ENCODE data around the gene TUNAR. TPM values are rescaled to one million over a fixed set of nuclear protein-coding genes. Genes with fewer than 3 reads are reported as not detected.

TUNAR gene
- total and polyA plus RNA-seq, 4 donors = 0.01 to 0.09 TPM; not detected in 2

DNA sequence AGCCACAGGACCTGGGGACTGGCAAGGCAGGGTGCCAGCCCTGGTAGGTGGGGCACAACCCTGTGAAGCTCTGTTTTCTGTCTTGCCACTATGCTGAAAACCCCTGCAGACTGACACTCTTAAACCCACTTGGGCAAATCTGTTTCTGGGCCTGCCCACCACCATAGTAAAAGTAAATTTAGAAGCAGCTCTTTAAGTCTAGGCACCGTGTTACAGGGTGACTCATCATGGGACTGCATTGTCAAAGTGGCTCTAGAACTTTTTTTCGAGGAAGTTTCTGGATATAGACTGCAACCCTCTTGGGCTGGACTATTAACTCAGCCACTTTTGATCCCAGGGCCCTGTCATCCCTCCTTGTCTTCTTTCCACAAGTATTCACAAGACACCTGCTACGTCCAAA is 7.7 kb downstream of the TUNAR start:
- WGBS, 2 donors = 72 to 73% methylated on average over 3 of the region's 3 CpGs
- no peak for ATAC-seq (ENCODE audit: insufficient read depth, low FRiP score)
- TF ChIP-seq CTCF (IDR thresholded peaks at IDR 0.05; ENCODE audit: control extremely low read depth, extremely low read depth) = no peak
- no peak for DNase-seq
- H3K4me1 ChIP-seq (ENCODE audit: control insufficient read depth in 5 of 5, insufficient read depth in 5 of 5, low read length in 5 of 5) = no peaks in the 10 kb centered on the region
- H3K4me3 ChIP-seq = no peak overlapping the region
- peaks cover 0 to 18% (median 9%) of the 10 kb centered on the region in 3 donors for H3K27me3 ChIP-seq (ENCODE audit: control insufficient read depth in 3 of 3, insufficient read depth in 3 of 3, low read length in 2 of 3)
- H3K9ac ChIP-seq (ENCODE audit: insufficient read depth in 1 of 2, low read length in 2 of 2) = no peak overlapping the region
- H3K27ac ChIP-seq (ENCODE audit: low read depth in 1 of 2, low read length in 1 of 2) = no peak overlapping the region
- H3K9me3 ChIP-seq (ENCODE audit: control insufficient read depth in 4 of 4, insufficient read depth in 3 of 4, low read length in 3 of 4) = peaks cover 0 to 2% (median 0%) of the 10 kb centered on the region in 4 donors
- no peaks in the 10 kb centered on the region for H3K36me3 ChIP-seq (ENCODE audit: control insufficient read depth in 4 of 4, insufficient read depth in 4 of 4, low read length in 4 of 4)

DNA sequence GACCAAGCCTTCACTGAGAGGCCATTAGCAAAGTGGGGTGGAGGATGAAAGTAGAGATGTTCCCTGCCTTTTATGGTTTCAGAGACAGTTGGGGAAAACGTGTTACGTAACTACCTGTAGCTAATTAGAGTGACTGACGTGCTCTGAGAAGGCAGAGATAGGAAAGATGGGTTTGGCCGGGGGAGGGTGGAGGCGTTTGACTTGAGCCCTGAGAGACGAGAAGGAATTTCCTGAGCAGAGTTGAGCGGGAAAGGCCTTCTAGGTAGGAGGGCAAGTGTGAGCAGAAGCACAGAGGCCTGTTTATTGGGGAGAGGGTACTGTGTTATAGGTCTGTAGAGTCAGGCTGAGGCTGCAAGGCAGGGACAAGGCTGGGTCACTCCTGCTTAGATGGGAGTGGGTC is 8.6 kb downstream of the TUNAR start:
- no peak for ATAC-seq (ENCODE audit: insufficient read depth, low FRiP score)
- no peak overlapping the region for H3K9ac ChIP-seq (ENCODE audit: insufficient read depth in 1 of 2, low read length in 2 of 2)
- H3K4me1 ChIP-seq (ENCODE audit: control insufficient read depth in 5 of 5, insufficient read depth in 5 of 5, low read length in 5 of 5) = no peaks in the 10 kb centered on the region
- DNase-seq = no peak
- H3K4me3 ChIP-seq = no peak overlapping the region
- H3K36me3 ChIP-seq (ENCODE audit: control insufficient read depth in 4 of 4, insufficient read depth in 4 of 4, low read length in 4 of 4) = no peaks in the 10 kb centered on the region
- H3K9me3 ChIP-seq (ENCODE audit: control insufficient read depth in 4 of 4, insufficient read depth in 3 of 4, low read length in 3 of 4) = no peaks in the 10 kb centered on the region
- peaks cover 0 to 11% (median 5%) of the 10 kb centered on the region in 3 donors for H3K27me3 ChIP-seq (ENCODE audit: control insufficient read depth in 3 of 3, insufficient read depth in 3 of 3, low read length in 2 of 3)
- WGBS, 2 donors = 49 to 51% methylated on average over 7 of the region's 7 CpGs
- no peak for TF ChIP-seq CTCF (IDR thresholded peaks at IDR 0.05; ENCODE audit: control extremely low read depth, extremely low read depth)
- H3K27ac ChIP-seq (ENCODE audit: low read depth in 1 of 2, low read length in 1 of 2) = no peak overlapping the region

DNA sequence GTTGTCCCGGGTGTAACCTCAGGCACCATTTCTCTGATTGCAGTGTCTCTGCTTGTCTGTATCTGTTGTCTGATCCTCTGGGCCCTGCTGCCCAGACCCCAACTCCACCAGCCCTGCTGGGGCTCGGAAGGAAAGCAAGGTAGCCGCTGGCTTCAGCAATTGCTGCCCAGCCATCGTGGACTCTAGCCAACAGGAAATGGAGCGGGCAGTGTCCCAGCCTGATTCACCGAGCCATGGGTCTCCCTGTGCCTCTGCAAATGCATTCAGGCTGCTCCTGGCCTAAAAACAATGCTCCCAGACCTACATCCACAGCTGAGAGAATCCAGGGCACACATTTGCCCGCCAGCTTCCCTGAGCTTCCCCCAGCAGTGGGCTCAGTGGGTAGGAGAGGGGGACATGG is 9.2 kb downstream of the TUNAR start:
- no peak overlapping the region for H3K9ac ChIP-seq (ENCODE audit: insufficient read depth in 1 of 2, low read length in 2 of 2)
- WGBS, 2 donors = 53 to 65% methylated on average over 7 of the region's 7 CpGs
- no peaks in the 10 kb centered on the region for H3K9me3 ChIP-seq (ENCODE audit: control insufficient read depth in 4 of 4, insufficient read depth in 3 of 4, low read length in 3 of 4)
- H3K4me3 ChIP-seq = no peak overlapping the region
- no peak overlapping the region for H3K27ac ChIP-seq (ENCODE audit: low read depth in 1 of 2, low read length in 1 of 2)
- no peak for TF ChIP-seq CTCF (IDR thresholded peaks at IDR 0.05; ENCODE audit: control extremely low read depth, extremely low read depth)
- ATAC-seq (ENCODE audit: insufficient read depth, low FRiP score) = no peak
- H3K36me3 ChIP-seq (ENCODE audit: control insufficient read depth in 4 of 4, insufficient read depth in 4 of 4, low read length in 4 of 4) = no peaks in the 10 kb centered on the region
- no peak for DNase-seq
- peaks cover 0 to 7% (median 3%) of the 10 kb centered on the region in 3 donors for H3K27me3 ChIP-seq (ENCODE audit: control insufficient read depth in 3 of 3, insufficient read depth in 3 of 3, low read length in 2 of 3)
- no peaks in the 10 kb centered on the region for H3K4me1 ChIP-seq (ENCODE audit: control insufficient read depth in 5 of 5, insufficient read depth in 5 of 5, low read length in 5 of 5)

DNA sequence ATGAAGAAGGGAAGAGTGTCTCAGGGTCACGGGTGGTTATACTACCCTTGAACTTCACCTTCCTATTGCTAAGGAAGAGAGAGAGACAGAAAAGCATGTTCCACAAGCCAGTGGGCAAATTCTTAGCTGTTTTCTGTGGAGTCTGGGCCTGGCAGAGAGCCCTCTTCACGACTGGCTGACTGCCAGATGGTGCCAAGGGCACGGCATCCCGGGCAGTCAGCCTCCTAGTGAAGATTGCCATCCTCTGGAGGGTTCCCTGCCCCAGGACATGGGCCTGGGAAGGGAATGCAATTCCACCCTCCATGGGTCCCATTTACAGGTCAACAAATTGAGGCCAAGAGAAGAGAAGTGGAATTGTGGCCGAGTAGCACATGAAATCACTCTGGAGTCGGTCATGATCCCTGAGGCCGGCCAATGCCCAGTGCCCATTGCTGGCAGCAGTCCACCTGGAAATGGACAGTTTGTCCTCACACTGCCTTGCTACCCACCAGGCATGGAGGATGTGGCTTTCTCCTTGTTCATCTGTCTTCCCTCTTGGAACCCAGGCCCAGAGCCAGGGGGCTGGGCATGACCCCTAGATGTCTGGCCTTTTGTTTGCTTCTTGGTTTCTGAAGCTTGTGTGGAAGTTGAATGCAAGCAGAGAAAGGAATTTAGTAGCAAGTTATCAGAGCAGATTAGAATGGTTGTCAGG is 9.9 kb downstream of the TUNAR start:
- 56 to 71% methylated on average over 7 of the region's 7 CpGs for WGBS, 2 donors
- Histone ChIP-seq H3K27me3 (ENCODE audit: control insufficient read depth in 3 of 3, insufficient read depth in 3 of 3, low read length in 2 of 3) (peaks cover 0 to 6% (median 1%) of the 10 kb centered on the region in 3 donors), H3K4me3 (no peak overlapping the region), H3K27ac (ENCODE audit: low read depth in 1 of 2, low read length in 1 of 2) (no peak overlapping the region), H3K36me3 (ENCODE audit: control insufficient read depth in 4 of 4, insufficient read depth in 4 of 4, low read length in 4 of 4) (no peaks in the 10 kb centered on the region), H3K4me1 (ENCODE audit: control insufficient read depth in 5 of 5, insufficient read depth in 5 of 5, low read length in 5 of 5) (no peaks in the 10 kb centered on the region), H3K9me3 (ENCODE audit: control insufficient read depth in 4 of 4, insufficient read depth in 3 of 4, low read length in 3 of 4) (no peaks in the 10 kb centered on the region), H3K9ac (ENCODE audit: insufficient read depth in 1 of 2, low read length in 2 of 2) (no peak overlapping the region)
- DNase-seq = no peak
- no peak for ATAC-seq (ENCODE audit: insufficient read depth, low FRiP score)
- TF ChIP-seq CTCF (IDR thresholded peaks at IDR 0.05; ENCODE audit: control extremely low read depth, extremely low read depth) = no peak

Measured in lung (tissue), 12 donors.